Measurements from ENCODE around the gene HK2.

HK2 gene

GRCh38 chr2:74857215-74857614 is 23.3 kb downstream of the HK2 start:
- DNase-seq (ENCODE audit: low read depth), result no peak

GRCh38 chr2:74857725-74858124 is 23.8 kb downstream of the HK2 start:
- no peak for DNase-seq (ENCODE audit: low read depth)

- DNase-seq (ENCODE audit: low read depth), result no peak
Measured at GRCh38 chr2:74858281-74858680, 24.4 kb downstream of the HK2 start.

- DNase-seq (ENCODE audit: low read depth), result no peak
Measured at GRCh38 chr2:74860079-74860478, 26.2 kb downstream of the HK2 start.

- DNase-seq (ENCODE audit: low read depth), result no peak
Measured at GRCh38 chr2:74860521-74860920, 26.6 kb downstream of the HK2 start.

- DNase-seq (ENCODE audit: low read depth), result no peak
Measured at GRCh38 chr2:74861531-74861930, 27.6 kb downstream of the HK2 start.

- no peak for DNase-seq (ENCODE audit: low read depth)
Measured at GRCh38 chr2:74862020-74862964, 28.4 kb downstream of the HK2 start.

- DNase-seq (ENCODE audit: low read depth), result no peak
Measured at GRCh38 chr2:74863802-74864248, 29.9 kb downstream of the HK2 start.

GRCh38 chr2:74864728-74865722 is 31.1 kb downstream of the HK2 start:
- DNase-seq (ENCODE audit: low read depth), result no peak

- no peak for DNase-seq (ENCODE audit: low read depth)
Measured at GRCh38 chr2:74865770-74866674, 32.1 kb downstream of the HK2 start.

- DNase-seq (ENCODE audit: low read depth), result no peak
Measured at GRCh38 chr2:74867841-74868658, 34.1 kb downstream of the HK2 start.

GRCh38 chr2:74869517-74869916 is 35.6 kb downstream of the HK2 start:
- DNase-seq (ENCODE audit: low read depth), result no peak

- no peak for DNase-seq (ENCODE audit: low read depth)
Measured at GRCh38 chr2:74870951-74871350, 37.0 kb downstream of the HK2 start.

GRCh38 chr2:74871414-74871813 is 37.5 kb downstream of the HK2 start:
- no peak for DNase-seq (ENCODE audit: low read depth)

- no peak for DNase-seq (ENCODE audit: low read depth)
Measured at GRCh38 chr2:74872389-74872836, 38.5 kb downstream of the HK2 start.

- no peak for DNase-seq (ENCODE audit: low read depth)
Measured at GRCh38 chr2:74873012-74873665, 39.2 kb downstream of the HK2 start.

- DNase-seq (ENCODE audit: low read depth), result no peak
Measured at GRCh38 chr2:74873678-74874640, 40.0 kb downstream of the HK2 start.

- peak; percentile 18 for DNase-seq (ENCODE audit: low read depth)
Measured at GRCh38 chr2:74876081-74876886, 42.4 kb downstream of the HK2 start.
